C4-2B (cell line): ENCODE measurements around the gene RXRA.

Experiments used
- CTCF ChIP-seq: fragments of 450-650 bp; conservative IDR thresholded peaks from 2 replicates; pipeline ENCODE4 v1.5.1; 2017; ENCODE audit warnings: mild to moderate bottlenecking
- ZFX ChIP-seq: fragments of 450-650 bp; IDR thresholded peaks from 2 replicates; pipeline ENCODE4 v1.6.1; 2017

- no peak for TF ChIP-seq CTCF
- no peak for TF ChIP-seq ZFX
Observed at GRCh38 chr9:134461426-134461982, 135.2 kb downstream of the RXRA start.
